22Rv1 (cell line): ENCODE data around the gene CHST1.

ENCODE experiments used
- CTCF ChIP-seq: fragments of 450-650 bp; IDR thresholded peaks from 2 replicates; pipeline ENCODE4 v1.5.1; 2017; ENCODE audit warnings: mild to moderate bottlenecking
- ZFX ChIP-seq: fragments of 450-650 bp; IDR thresholded peaks from 2 replicates; pipeline ENCODE4 v1.6.1; 2017; ENCODE audit warnings: antibody characterized with exemption, borderline replicate concordance

GRCh38 chr11:45605051-45605450 is 60.4 kb downstream of the CHST1 start:
- no peak for TF ChIP-seq CTCF
- TF ChIP-seq ZFX: no peak
